NCI-H82 treated with DMSO at 0.1 percent for 48 hours (cell line): ENCODE results near the gene SLC38A1.
"Not testable (repeated sequence)": the region's sequence is repeated elsewhere in the genome, so short reads cannot be mapped to it uniquely, and the experiment has no call there.

Experiments
- DNase-seq: peaks from one replicate; lab custom pipeline; 2025; ENCODE audit not compliant: unreplicated experiment; lab: John Stamatoyannopoulos, UW

Gene SLC38A1

GRCh38 chr12:46265102-46265501 lies 3.7 kb downstream of the SLC38A1 start:
- no peak for DNase-seq

GRCh38 chr12:46264057-46264456 lies 4.8 kb downstream of the SLC38A1 start:
- DNase-seq, result peak; percentile 55

- no peak for DNase-seq
Measured at GRCh38 chr12:46263140-46264016, 5.5 kb downstream of the SLC38A1 start.

- no peak for DNase-seq
Measured at GRCh38 chr12:46261646-46262045, 7.2 kb downstream of the SLC38A1 start.

- no peak for DNase-seq
Measured at GRCh38 chr12:46260913-46261476, 7.8 kb downstream of the SLC38A1 start.

- DNase-seq, result no peak
Measured at GRCh38 chr12:46260124-46260912, 8.5 kb downstream of the SLC38A1 start.

- no peak for DNase-seq
Measured at GRCh38 chr12:46259713-46260112, 9.1 kb downstream of the SLC38A1 start.

- DNase-seq, result no peak
Measured at GRCh38 chr12:46259071-46259470, 9.8 kb downstream of the SLC38A1 start.

DNA sequence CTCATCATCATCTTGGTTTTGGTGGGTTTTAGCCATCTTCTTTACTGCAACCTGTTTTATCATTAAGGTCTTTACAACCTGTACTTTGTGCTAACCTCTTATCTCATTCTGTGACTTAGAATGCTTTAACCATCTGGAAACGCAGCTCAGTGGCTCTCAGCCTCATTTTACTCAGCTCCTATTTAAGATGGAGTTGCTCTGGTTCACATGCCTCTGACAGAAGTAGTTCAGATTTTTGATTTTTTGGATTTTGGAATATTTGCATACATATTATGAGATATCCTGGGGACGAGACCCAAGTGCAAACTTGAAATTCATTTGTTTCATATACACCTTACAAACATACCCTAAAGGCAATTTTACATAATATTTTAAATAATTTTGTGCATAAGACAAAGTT lies 10.7 kb downstream of the SLC38A1 start:
- no peak for DNase-seq

DNA sequence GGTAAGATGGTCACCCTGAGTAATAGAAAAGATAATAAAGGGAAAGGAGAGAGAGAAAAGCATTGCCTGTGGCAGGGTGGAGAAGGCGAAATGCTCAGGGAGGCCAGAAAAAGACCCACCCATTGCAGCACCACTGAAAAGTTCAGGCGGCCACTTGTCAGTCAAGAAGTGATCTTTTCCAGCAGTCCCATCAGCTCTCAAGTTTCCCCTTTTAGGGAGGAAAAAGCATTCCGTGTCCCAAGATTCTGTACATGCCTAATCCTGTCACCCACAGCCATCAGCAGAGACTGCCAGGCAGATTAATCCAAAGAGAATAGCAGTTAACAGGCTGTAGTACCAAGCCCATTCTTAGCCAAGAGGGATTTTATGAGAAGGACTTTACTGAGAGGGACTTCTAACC lies 11.9 kb downstream of the SLC38A1 start:
- no peak for DNase-seq

GRCh38 chr12:46253544-46254162 lies 15.2 kb downstream of the SLC38A1 start:
- DNase-seq, result no peak

DNA sequence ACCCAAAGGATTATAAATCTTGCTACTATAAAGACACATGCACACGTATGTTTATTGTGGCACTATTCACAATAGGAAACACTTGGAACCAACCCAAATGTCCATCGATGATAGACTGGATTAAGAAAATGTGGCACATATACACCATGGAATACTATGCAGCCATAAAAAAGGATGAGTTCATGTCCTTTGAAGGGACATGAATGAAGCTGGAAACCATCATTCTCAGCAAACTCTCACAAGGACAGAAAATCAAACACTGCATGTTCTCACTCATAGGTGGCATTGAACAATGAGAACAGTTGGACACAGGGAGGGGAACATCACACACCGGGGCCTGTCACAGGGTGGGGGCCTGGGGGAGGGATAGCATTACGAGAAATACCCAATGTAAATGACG lies 16.8 kb downstream of the SLC38A1 start:
- not testable (repeated sequence) for DNase-seq

DNA sequence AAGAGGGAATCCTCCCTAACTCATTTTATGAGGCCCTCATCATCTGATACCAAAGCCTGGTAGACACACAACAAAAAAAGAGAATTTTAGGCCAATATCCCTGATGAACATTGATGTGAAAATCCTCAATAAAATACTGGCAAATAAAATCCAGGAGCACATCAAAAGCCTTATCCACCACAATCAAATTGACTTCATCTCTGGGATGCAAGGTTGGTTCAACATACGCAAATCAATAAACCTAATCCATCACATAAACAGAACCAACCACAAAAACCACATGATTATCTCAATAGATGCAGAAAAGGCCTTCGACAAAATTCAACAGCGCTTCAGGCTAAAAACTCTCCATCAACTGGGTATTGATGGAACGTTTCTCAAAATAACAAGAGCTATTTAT lies 18.9 kb downstream of the SLC38A1 start:
- DNase-seq, result not testable (repeated sequence)

- no peak for DNase-seq
Measured at GRCh38 chr12:46246021-46246700, 22.7 kb downstream of the SLC38A1 start.

DNA sequence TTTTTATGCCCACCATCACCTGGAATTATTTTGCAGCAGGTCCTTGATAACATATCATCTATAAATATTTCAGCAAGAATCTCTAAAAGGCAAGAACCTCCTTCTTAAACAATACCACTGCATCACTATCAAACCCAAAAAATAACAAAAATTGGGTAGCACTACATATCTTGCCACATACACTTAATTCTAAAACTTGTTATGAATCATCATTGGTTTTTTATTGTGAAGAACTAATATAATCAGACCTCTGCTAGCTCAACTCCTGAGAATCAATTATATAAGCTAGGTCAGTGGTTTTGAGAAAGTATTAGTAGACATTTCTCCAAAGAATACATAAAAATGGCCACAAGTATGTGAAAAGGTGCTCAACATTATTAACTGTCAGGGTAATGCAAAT lies 23.8 kb downstream of the SLC38A1 start:
- DNase-seq, result no peak

DNA sequence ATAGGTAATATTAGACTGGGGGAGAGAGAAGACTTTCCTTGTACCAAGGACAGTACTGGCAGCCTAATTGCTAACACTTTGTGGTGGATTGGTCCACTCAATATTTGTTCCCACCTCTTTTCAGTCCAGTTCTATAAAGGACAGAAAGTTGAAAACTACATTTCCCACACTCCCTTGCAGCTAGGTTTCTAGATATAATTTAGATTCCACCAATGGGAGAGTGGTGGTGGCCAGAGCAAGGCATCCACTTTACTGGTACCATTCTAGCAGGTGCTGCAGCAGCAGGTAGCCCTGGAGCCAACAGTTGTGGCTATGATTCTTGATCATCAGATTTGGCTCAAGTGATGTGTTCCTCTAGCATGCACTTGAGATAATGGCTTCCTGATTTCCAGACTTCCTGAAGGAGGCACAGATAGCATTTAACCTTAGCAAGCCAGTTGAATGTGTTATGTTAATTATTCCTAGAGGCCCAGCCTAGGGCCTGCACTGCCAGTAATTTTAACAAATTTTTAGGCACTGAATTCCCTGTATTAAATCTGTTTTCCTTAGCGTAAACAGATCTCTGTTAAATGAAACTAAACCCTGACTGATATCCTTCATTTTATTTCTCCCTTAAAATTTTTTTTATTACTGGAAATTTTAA lies 24.4 kb downstream of the SLC38A1 start:
- no peak for DNase-seq

GRCh38 chr12:46242569-46242968 lies 26.3 kb downstream of the SLC38A1 start:
- no peak for DNase-seq

- DNase-seq, result no peak
Measured at GRCh38 chr12:46240436-46240835, 28.4 kb downstream of the SLC38A1 start.

DNA sequence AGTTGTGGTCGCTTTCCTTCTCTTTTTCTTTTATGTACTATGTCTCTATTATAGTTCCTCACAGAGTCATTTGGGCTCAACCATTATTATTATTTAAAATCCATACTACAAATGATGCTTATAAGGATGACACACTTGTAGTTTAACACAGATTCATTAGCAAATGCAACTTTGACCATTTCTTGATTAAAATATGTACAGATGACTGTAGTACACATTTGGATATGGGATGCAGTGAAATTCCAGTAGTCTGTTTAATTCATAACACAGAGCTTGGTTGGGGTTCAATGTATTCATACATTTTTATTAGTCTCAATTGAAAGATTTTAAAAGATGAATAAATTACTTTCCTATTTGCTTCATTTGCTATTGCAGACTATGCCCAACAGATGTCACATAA lies 30.0 kb downstream of the SLC38A1 start:
- DNase-seq, result no peak

GRCh38 chr12:46237371-46238045 lies 31.3 kb downstream of the SLC38A1 start:
- no peak for DNase-seq
